ENCODE data around the gene ATP10B. TPM values are rescaled to one million over a fixed set of nuclear protein-coding genes. Genes with fewer than 3 reads are reported as not detected.

ATP10B gene
- total RNA-seq, 4 donors from 2014 or later = 0.12 to 0.13 TPM; not detected in 2

- DNase-seq (ENCODE audit: low spot score) (no peak), ATAC-seq (ENCODE audit: low FRiP score) (no peak)
- TF ChIP-seq CTCF (IDR thresholded peaks at IDR 0.05) = no peak
Measured at GRCh38 chr5:160513485-160513884, 338.5 kb downstream of the ATP10B start.

All from omental fat pad (tissue), 4 donors.